Smooth muscle cell (in vitro differentiated cells): ENCODE measurements around the gene FAM151A. TPM values are rescaled to one million over a fixed set of nuclear protein-coding genes. Genes with fewer than 3 reads are reported as not detected.

Experiments
- DNase-seq: peaks from one replicate; lab custom pipeline; 2025; ENCODE audit not compliant: unreplicated experiment; lab: John Stamatoyannopoulos, UW
- H2AFZ ChIP-seq: fragments of 200-600 bp; sonication (generic); 2 replicates; pipeline ENCODE4 v1.6.0; 2016; ENCODE audit warnings: antibody characterized with exemption, low read depth, mild to moderate bottlenecking
- H3F3A ChIP-seq: fragments of 200-600 bp; sonication (generic); 2 replicates; pipeline ENCODE4 v1.6.0; 2017; ENCODE audit warnings: antibody characterized with exemption, low read depth
- H3K27ac ChIP-seq: fragments of 200-600 bp; sonication (generic); 2 replicates; pipeline ENCODE4 v1.5.1; 2016; ENCODE audit warnings: low read depth, mild to moderate bottlenecking
- H3K27me3 ChIP-seq: fragments of 200-600 bp; sonication (generic); 2 replicates; pipeline ENCODE4 v1.6.1; 2016; ENCODE audit warnings: low read depth, mild to moderate bottlenecking
- H3K36me3 ChIP-seq: fragments of 200-600 bp; sonication (generic); 2 replicates; pipeline ENCODE4 v1.5.1; 2016; ENCODE audit warnings: low read depth
- H3K4me1 ChIP-seq: fragments of 200-600 bp; sonication (generic); 2 replicates; pipeline ENCODE4 v1.5.1; 2016; ENCODE audit warnings: low read depth
- H3K4me2 ChIP-seq: fragments of 200-600 bp; sonication (generic); 2 replicates; pipeline ENCODE4 v1.6.0; 2016; ENCODE audit warnings: mild to moderate bottlenecking
- H3K4me3 ChIP-seq: fragments of 200-600 bp; sonication (generic); 2 replicates; pipeline ENCODE4 v1.5.1; 2016; ENCODE audit warnings: mild to moderate bottlenecking
- H3K79me2 ChIP-seq: fragments of 200-600 bp; sonication (generic); 2 replicates; pipeline ENCODE4 v1.6.0; 2016; ENCODE audit warnings: low read depth, mild to moderate bottlenecking
- H3K9ac ChIP-seq: fragments of 200-600 bp; sonication (generic); 2 replicates; pipeline ENCODE4 v1.6.0; 2016; ENCODE audit warnings: low read depth
- H3K9me3 ChIP-seq: fragments of 200-600 bp; sonication (generic); replicated peaks from 2 replicates; pipeline ENCODE4 v1.5.1; 2016; ENCODE audit warnings: low read depth
- H4K20me1 ChIP-seq: fragments of 200-600 bp; sonication (generic); 2 replicates; pipeline ENCODE4 v1.6.0; 2016; ENCODE audit warnings: low read depth
- CTCF ChIP-seq: fragments of 200-600 bp; sonication (generic); IDR thresholded peaks from 2 replicates; pipeline ENCODE4 v1.5.1; 2017; ENCODE audit warnings: borderline replicate concordance, mild to moderate bottlenecking, antibody characterized with exemption; ENCODE audit not compliant: insufficient read depth, poor library complexity, severe bottlenecking
- WGBS: methylation state at CpG from one replicate; pipeline ENCODE4 v1.1.7; 2016; ENCODE audit warnings: low lambda C conversion rate; 5-methylcytosine and 5-hydroxymethylcytosine counted together
- polyA plus RNA-seq: library from polyadenylated mRNA; unstranded; fragments of >200 nt; fragmentation: Nextera tagmentation; extraction: Ambion mirVana; gene quantifications from 2 replicates; pipeline ENCODE4 v1.2.1, GENCODE V29; 2016
- total RNA-seq: library from RNA; depleted of rRNA; stranded (reverse); fragments of >200 nt; gene quantifications from 2 replicates; pipeline ENCODE4 v1.2.3, GENCODE V29; 2014

Gene FAM151A
- total and polyA plus RNA-seq, 2 experiments from 2014 or later: not detected

- Histone ChIP-seq H3K9me3 (no peaks in the 10 kb centered on the region), H2AFZ (no peak overlapping the region), H3K27me3 (no peaks in the 10 kb centered on the region), H3K4me2 (no peak overlapping the region), H3K4me1 (no peaks in the 10 kb centered on the region), H3K79me2 (no peaks in the 10 kb centered on the region), H4K20me1 (no peaks in the 10 kb centered on the region), H3K4me3 (no peak overlapping the region), H3K27ac (no peak overlapping the region), H3F3A (no peaks in the 10 kb centered on the region), H3K36me3 (no peaks in the 10 kb centered on the region), H3K9ac (no peak overlapping the region)
- WGBS: 87% methylated on average over 10 of the region's 10 CpGs
- no peak for TF ChIP-seq CTCF
- DNase-seq: no peak
Observed at GRCh38 chr1:54627196-54627595, 3.9 kb upstream of the FAM151A start.

DNA sequence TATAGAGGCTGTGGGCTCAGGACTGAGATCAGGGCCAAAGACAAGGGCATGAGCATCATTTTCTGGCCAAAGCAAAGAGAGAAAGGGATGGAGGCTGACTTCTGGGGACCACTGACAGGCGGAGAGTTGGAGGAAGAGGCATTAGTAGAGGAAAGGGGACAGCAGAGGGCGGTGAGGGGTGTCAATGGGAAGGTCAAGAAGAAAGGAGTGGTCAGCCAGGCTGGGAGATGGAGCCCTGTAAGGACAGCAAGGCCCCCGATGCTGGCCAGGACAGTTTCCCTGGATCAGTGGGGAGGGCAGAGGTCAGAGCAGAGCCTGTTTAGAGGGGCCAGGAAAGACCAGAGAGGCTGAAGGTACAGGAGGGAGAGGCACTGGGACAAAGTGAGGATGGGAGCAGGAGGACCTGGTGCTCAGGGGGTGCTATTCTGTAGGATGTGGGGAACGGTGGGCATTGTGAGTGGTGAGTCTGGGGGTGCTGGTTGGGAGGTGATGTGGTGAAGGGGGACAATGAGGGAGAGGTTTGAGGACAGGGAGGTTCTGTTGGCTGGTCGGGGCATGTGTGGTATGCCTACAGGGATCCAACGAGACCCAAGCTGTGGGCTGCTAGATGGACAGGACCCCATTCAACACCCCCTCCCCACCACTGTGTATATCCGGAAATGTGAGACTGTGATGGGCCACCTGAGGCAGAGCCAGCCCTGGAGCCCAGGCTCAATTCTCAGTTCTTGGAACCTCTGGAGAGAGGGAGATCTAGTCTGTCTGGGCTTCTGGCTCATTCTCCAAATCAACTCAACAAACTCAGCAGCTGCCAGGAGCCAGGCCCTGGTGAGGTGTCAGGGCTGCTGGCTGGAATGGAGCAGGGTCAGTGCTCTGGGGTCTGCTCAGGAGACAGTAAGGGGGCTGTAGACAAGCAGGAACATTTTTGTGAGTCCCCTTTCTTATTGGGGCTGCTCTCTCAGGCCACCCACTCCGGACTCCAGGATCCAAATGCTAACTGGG lies 1.4 kb upstream of the FAM151A start:
- Histone ChIP-seq H3K79me2 (no peaks in the 10 kb centered on the region), H3K36me3 (no peaks in the 10 kb centered on the region), H3K27ac (no peak overlapping the region), H3K9me3 (no peaks in the 10 kb centered on the region), H3F3A (no peaks in the 10 kb centered on the region), H3K9ac (no peak overlapping the region), H3K27me3 (no peaks in the 10 kb centered on the region), H2AFZ (no peak overlapping the region), H3K4me2 (no peak overlapping the region), H3K4me1 (no peaks in the 10 kb centered on the region), H3K4me3 (no peak overlapping the region), H4K20me1 (no peaks in the 10 kb centered on the region)
- no peak for TF ChIP-seq CTCF
- DNase-seq: no peak
- 84% methylated on average over 8 of the region's 8 CpGs for WGBS

DNA sequence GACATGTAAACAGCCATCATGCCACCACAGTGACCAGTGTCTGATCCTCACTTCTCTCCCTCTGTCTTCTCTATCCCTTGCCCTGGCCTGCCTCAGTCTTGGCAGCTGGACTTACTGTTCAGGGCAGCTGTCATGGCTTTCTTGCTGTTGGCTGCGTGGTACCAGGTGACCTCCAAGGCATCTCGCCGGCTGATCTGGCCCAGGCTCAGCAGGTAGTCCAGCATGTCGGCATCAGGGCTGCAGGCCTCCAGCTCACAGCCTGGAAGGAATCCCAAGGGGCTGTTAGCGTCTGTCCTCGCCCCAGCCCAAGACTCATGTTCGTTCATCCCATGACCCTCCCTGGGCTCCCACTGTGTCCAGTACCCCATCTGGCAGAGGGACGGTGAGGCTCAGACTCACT lies 3.6 kb downstream of the FAM151A start:
- Histone ChIP-seq H3K27ac (no peak overlapping the region), H3K4me1 (no peaks in the 10 kb centered on the region), H3K4me2 (no peak overlapping the region), H3K36me3 (no peaks in the 10 kb centered on the region), H3K27me3 (no peaks in the 10 kb centered on the region), H4K20me1 (no peaks in the 10 kb centered on the region), H3K4me3 (no peak overlapping the region), H2AFZ (no peak overlapping the region), H3K9ac (no peak overlapping the region), H3K79me2 (no peaks in the 10 kb centered on the region), H3K9me3 (no peaks in the 10 kb centered on the region), H3F3A (no peaks in the 10 kb centered on the region)
- no peak for TF ChIP-seq CTCF
- DNase-seq: no peak
- 85% methylated on average over 8 of the region's 8 CpGs for WGBS
